Panc1 (cell line): ENCODE results near the gene ARL5C. TPM values are rescaled to one million over a fixed set of nuclear protein-coding genes. Genes with fewer than 3 reads are reported as not detected.

ENCODE experiments used
- ATAC-seq: fragments of 200-7000 bp; cut with Tn5 transposase; 2 replicates; pipeline ENCODE4 v1.9.1; 2020; ENCODE audit warnings: mild to moderate bottlenecking, moderate library complexity
- BruUV-seq: library from RNA; stranded (reverse); fragments of 400-500 nt; replicated peaks from 2 replicates; lab custom pipeline; 2021; lab: Mats Ljungman, UMichigan
- CTCF ChIA-PET: fragments of 300-600 bp; sonication (Branson Sonifier 250); formaldehyde crosslinking; loops from one replicate; lab custom pipeline; 2022; ENCODE audit warnings: antibody characterized with exemption; lab: Charles Lee
- POLR2A ChIA-PET: fragments of 300-600 bp; sonication (Branson Sonifier 250); formaldehyde crosslinking; loops from one replicate; lab custom pipeline; 2022; ENCODE audit warnings: antibody characterized with exemption; lab: Charles Lee
- DNase-seq: peaks from one replicate; pipeline ENCODE4 v3.0.0-alpha.2; 2010; ENCODE audit warnings: low read depth, low spot score
- H3K27ac ChIP-seq: 2 replicates; pipeline ENCODE4 v1.5.1; 2011; ENCODE audit warnings: mild to moderate bottlenecking, low read length, inconsistent platforms
- H3K27me3 ChIP-seq: fragments of 200-500 bp; sonication (Bioruptor generic); 2 replicates; pipeline ENCODE4 v1.6.0; 2014; ENCODE audit warnings: low read length, inconsistent platforms; ENCODE audit not compliant: control insufficient read depth, insufficient read depth
- H3K36me3 ChIP-seq: fragments of 200-500 bp; sonication (Bioruptor generic); 2 replicates; pipeline ENCODE4 v1.5.1; 2014; ENCODE audit warnings: inconsistent platforms, mild to moderate bottlenecking, low read length, moderate library complexity; ENCODE audit not compliant: control insufficient read depth, insufficient read depth
- H3K4me1 ChIP-seq: 2 replicates; pipeline ENCODE4 v1.5.1; 2011; ENCODE audit warnings: inconsistent platforms, mild to moderate bottlenecking, low read length, moderate library complexity; ENCODE audit not compliant: control insufficient read depth, insufficient read depth
- H3K4me3 ChIP-seq, 2 experiments: 2 replicates each; pipeline ENCODE4 v1.5.1; 2011 to 2012; ENCODE audit warnings: low read depth in 2 of 2, low read length in 2 of 2, mild to moderate bottlenecking in 2 of 2, inconsistent platforms in 1 of 2, moderate library complexity in 1 of 2
- H3K9me3 ChIP-seq: fragments of 200-500 bp; sonication (Bioruptor generic); 2 replicates; pipeline ENCODE4 v1.5.1; 2014; ENCODE audit warnings: low read depth, mild to moderate bottlenecking, inconsistent platforms, low read length, moderate library complexity; ENCODE audit not compliant: control insufficient read depth, insufficient read depth
- POLR2AphosphoS5 ChIP-seq: IDR thresholded peaks from 2 replicates; pipeline ENCODE4 v1.6.1; 2012; ENCODE audit warnings: mild to moderate bottlenecking, low read depth, low read length, moderate library complexity
- SIN3A ChIP-seq: IDR thresholded peaks from 2 replicates; pipeline ENCODE4 v1.6.1; 2012; ENCODE audit warnings: low read depth, mild to moderate bottlenecking, low read length, moderate library complexity, borderline replicate concordance; ENCODE audit not compliant: insufficient read depth
- TCF7L2 ChIP-seq: IDR thresholded peaks from 2 replicates; pipeline ENCODE4 v1.6.1; 2011; ENCODE audit warnings: mild to moderate bottlenecking, low read depth, low read length, inconsistent platforms
- in situ Hi-C: cut with HindIII; loops from 2 replicates; pipeline ENCODE4 v1.10.0; 2016; ENCODE audit warnings: low sequenced_read_pairs, low pct_unique_long_range_greater_than_20kb
- intact Hi-C: fragments of 100-400 bp; cut with micrococcal nuclease; formaldehyde crosslinking; loops from one replicate; pipeline ENCODE4 v1.10.0; 2022; ENCODE audit not compliant: unreplicated experiment
- total RNA-seq: library from RNA; stranded (reverse); gene quantifications from one replicate; pipeline ENCODE4 v1.2.1, GENCODE V29; 2021; ENCODE audit not compliant: unreplicated experiment
- TF ChIP-seq, protein P1 (sequence below), 2 experiments: IDR thresholded peaks; 2 replicates each; pipeline ENCODE4 v1.6.1; 2011 to 2012; ENCODE audit warnings: low read depth in 2 of 2, control low read depth in 1 of 2, low read length in 1 of 2, mild to moderate bottlenecking in 1 of 2, moderate library complexity in 1 of 2; ENCODE audit not compliant: insufficient read depth in 1 of 2
- TF ChIP-seq, protein P2 (sequence below): fragments of 450-650 bp; IDR thresholded peaks from 2 replicates; pipeline ENCODE4 v1.5.1; 2017; ENCODE audit warnings: mild to moderate bottlenecking

ARL5C gene
- total RNA-seq, 1 experiment from 2014 or later = not detected

DNA sequence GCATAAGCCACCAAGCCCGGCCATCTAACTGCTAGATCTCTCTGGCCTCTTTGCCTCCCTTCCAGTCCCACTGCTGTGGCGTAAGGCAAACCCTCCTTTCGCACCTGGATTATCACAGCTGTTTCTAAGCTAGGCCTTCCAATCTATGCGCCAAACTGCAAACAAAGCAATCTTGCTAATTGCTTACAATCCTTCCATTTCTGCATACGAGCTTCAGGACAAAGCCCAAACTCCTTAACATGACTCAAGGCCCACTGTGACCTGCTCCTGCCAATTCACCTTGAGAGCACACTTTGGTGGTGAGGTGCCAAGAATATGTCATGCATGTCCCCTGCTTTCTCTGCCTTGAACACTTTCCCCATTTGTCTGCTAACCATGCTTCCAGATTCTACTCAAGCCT is 6.0 kb upstream of the ARL5C start:
- DNase-seq (no peak), ATAC-seq (no peak)
- no peaks in the 10 kb centered on the region for H3K9me3 ChIP-seq
- POLR2A ChIA-PET = no interaction called here
- no peaks in the 10 kb centered on the region for H3K36me3 ChIP-seq
- no peak overlapping the region for H3K4me3 ChIP-seq
- no peaks in the 10 kb centered on the region for H3K27me3 ChIP-seq
- BruUV-seq = no TSS peak
- CTCF ChIA-PET = no interaction called here
- peaks cover 3% of the 10 kb centered on the region; the same call in 1 of the 2 replicates for H3K4me1 ChIP-seq
- no peak for TF ChIP-seq POLR2AphosphoS5
- TF ChIP-seq SIN3A = no peak
- TF ChIP-seq, protein P1, sequence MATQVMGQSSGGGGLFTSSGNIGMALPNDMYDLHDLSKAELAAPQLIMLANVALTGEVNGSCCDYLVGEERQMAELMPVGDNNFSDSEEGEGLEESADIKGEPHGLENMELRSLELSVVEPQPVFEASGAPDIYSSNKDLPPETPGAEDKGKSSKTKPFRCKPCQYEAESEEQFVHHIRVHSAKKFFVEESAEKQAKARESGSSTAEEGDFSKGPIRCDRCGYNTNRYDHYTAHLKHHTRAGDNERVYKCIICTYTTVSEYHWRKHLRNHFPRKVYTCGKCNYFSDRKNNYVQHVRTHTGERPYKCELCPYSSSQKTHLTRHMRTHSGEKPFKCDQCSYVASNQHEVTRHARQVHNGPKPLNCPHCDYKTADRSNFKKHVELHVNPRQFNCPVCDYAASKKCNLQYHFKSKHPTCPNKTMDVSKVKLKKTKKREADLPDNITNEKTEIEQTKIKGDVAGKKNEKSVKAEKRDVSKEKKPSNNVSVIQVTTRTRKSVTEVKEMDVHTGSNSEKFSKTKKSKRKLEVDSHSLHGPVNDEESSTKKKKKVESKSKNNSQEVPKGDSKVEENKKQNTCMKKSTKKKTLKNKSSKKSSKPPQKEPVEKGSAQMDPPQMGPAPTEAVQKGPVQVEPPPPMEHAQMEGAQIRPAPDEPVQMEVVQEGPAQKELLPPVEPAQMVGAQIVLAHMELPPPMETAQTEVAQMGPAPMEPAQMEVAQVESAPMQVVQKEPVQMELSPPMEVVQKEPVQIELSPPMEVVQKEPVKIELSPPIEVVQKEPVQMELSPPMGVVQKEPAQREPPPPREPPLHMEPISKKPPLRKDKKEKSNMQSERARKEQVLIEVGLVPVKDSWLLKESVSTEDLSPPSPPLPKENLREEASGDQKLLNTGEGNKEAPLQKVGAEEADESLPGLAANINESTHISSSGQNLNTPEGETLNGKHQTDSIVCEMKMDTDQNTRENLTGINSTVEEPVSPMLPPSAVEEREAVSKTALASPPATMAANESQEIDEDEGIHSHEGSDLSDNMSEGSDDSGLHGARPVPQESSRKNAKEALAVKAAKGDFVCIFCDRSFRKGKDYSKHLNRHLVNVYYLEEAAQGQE (IDR thresholded peaks at IDR 0.05; ENCODE audit: insufficient read depth in 1 of 2, low read depth in 2 of 2, low read length in 1 of 2) = no peak
- no peak for TF ChIP-seq TCF7L2
- TF ChIP-seq, protein P2, sequence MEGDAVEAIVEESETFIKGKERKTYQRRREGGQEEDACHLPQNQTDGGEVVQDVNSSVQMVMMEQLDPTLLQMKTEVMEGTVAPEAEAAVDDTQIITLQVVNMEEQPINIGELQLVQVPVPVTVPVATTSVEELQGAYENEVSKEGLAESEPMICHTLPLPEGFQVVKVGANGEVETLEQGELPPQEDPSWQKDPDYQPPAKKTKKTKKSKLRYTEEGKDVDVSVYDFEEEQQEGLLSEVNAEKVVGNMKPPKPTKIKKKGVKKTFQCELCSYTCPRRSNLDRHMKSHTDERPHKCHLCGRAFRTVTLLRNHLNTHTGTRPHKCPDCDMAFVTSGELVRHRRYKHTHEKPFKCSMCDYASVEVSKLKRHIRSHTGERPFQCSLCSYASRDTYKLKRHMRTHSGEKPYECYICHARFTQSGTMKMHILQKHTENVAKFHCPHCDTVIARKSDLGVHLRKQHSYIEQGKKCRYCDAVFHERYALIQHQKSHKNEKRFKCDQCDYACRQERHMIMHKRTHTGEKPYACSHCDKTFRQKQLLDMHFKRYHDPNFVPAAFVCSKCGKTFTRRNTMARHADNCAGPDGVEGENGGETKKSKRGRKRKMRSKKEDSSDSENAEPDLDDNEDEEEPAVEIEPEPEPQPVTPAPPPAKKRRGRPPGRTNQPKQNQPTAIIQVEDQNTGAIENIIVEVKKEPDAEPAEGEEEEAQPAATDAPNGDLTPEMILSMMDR = no peak
- intact Hi-C loops = no loop called here
- in situ Hi-C loops = no loop called here
- no peak overlapping the region for H3K27ac ChIP-seq

DNA sequence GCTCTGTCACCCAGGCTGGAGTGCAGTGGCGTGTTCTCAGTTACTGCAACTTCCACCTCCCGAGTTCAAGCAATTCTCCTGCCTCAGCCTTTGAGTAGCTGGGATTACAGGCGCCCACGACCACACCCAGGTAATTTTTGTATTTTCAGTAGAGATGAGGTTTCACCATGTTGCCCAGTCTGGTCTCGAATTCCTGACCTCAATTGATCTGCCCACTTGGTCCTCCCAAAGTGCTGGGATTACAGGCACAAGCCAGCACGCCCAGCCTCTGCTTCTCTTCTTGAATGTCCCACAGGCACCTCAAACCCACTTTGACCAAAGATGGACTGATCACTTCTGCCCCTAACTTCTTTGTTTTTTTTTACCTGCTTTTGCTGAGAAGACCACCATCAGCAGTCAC is 4.6 kb upstream of the ARL5C start:
- TF ChIP-seq, protein P2 = no peak
- no peak for TF ChIP-seq POLR2AphosphoS5
- TF ChIP-seq, protein P1 (IDR thresholded peaks at IDR 0.05; ENCODE audit: insufficient read depth in 1 of 2, low read depth in 2 of 2, low read length in 1 of 2) = no peak
- no peak for TF ChIP-seq SIN3A
- TF ChIP-seq TCF7L2 = no peak
- Histone ChIP-seq H3K27ac (no peak overlapping the region), H3K4me1 (no peaks in the 10 kb centered on the region; the same call in 1 of the 2 replicates), H3K27me3 (no peaks in the 10 kb centered on the region), H3K4me3 (no peak overlapping the region), H3K36me3 (no peaks in the 10 kb centered on the region), H3K9me3 (no peaks in the 10 kb centered on the region)
- DNase-seq = no peak
- in situ Hi-C loops (no loop called here), intact Hi-C loops (no loop called here)
- BruUV-seq = no TSS peak
- POLR2A ChIA-PET = no interaction called here
- ATAC-seq = no peak
- CTCF ChIA-PET = interaction anchor here (0.6 kb wide), 1 partner anchor 258 kb away, joined by 4 read pairs; no protein-coding TSS in a partner anchor
